K562 (cell line): ENCODE measurements around the gene CNKSR3. TPM values are rescaled to one million over a fixed set of nuclear protein-coding genes. Genes with fewer than 3 reads are reported as not detected.

Experiments
- ATAC-seq: fragments of 200-7000 bp; cut with Tn5 transposase; 3 replicates; pipeline ENCODE4 v1.9.1; 2020; ENCODE audit warnings: moderate library complexity
- BruUV-seq: library from RNA; stranded (reverse); fragments of 400-500 nt; replicated peaks from 2 replicates; lab custom pipeline; 2021; lab: Mats Ljungman, UMichigan
- CTCF ChIA-PET: fragments of 300-600 bp; formaldehyde crosslinking; extraction: SDS; loops from one replicate; lab custom pipeline; 2021; ENCODE audit warnings: low intra/inter-chr PET ratio; lab: Yijun Ruan, JAX
- POLR2A ChIA-PET: fragments of 300-600, 350-650 bp; sonication (Branson Sonifier 250); formaldehyde crosslinking; extraction: SDS; loops from one replicate; lab custom pipeline; 2021; ENCODE audit warnings: antibody characterized with exemption, inconsistent platforms; lab: Yijun Ruan, JAX
- DNase-seq, 4 experiments: peaks; one replicate each; pipeline versions ENCODE4 v3.0.0 to v3.0.0-alpha.2; 2011 to 2018; ENCODE audit warnings: low spot score in 3 of 4, mixed read lengths in 3 of 4; ENCODE audit errors: extremely low read depth in 1 of 4
- FAIRE-seq: peaks from 2 replicates; lab custom pipeline; 2011; peaks lifted over from hg19 to GRCh38; lab: Jason Lieb, UNC
- H2AFZ ChIP-seq: 2 replicates; pipeline ENCODE4 v1.6.0; 2011; ENCODE audit warnings: low read depth, low read length, control low read depth, inconsistent platforms
- H3K27ac ChIP-seq: fragments of 200-600 bp; 3 replicates; pipeline ENCODE4 v1.8.0; 2011; ENCODE audit warnings: low read depth, mild to moderate bottlenecking, control low read depth, inconsistent platforms, low read length, moderate library complexity, mixed read lengths; ENCODE audit errors: extremely low read depth
- H3K27me3 ChIP-seq, 2 experiments: fragments of 300-600 bp in 1 of 2; 2 replicates in 1 of 2; 3 replicates in 1 of 2; pipeline versions ENCODE4 v1.6.0 to v1.8.0; 2011; ENCODE audit warnings: inconsistent platforms in 2 of 2, low read length in 2 of 2, mild to moderate bottlenecking in 1 of 2, mixed read lengths in 1 of 2, moderate library complexity in 1 of 2; ENCODE audit not compliant: control insufficient read depth in 2 of 2, insufficient read depth in 2 of 2
- H3K36me3 ChIP-seq: fragments of 300-600 bp; 3 replicates; pipeline ENCODE4 v1.8.0; 2011; ENCODE audit warnings: mild to moderate bottlenecking, low read length, inconsistent platforms; ENCODE audit not compliant: control insufficient read depth, insufficient read depth
- H3K4me1 ChIP-seq, 2 experiments: fragments of 200-600 bp in 1 of 2; replicated peaks in 1 of 2; 2 replicates in 1 of 2; 3 replicates in 1 of 2; pipeline versions ENCODE4 v1.5.1 to v1.8.0; 2011; ENCODE audit warnings: inconsistent platforms in 2 of 2, low read length in 2 of 2, mild to moderate bottlenecking in 1 of 2, mixed read lengths in 1 of 2, moderate library complexity in 1 of 2; ENCODE audit not compliant: control insufficient read depth in 2 of 2, insufficient read depth in 2 of 2
- H3K4me2 ChIP-seq: 2 replicates; pipeline ENCODE4 v1.6.1; 2011; ENCODE audit warnings: low read length, control low read depth, inconsistent platforms, mixed read lengths; ENCODE audit not compliant: insufficient read depth
- H3K4me3 ChIP-seq: fragments of 200-600 bp; sonication (generic), shearing (Covaris generic); 2 replicates; pipeline ENCODE4 v1.5.1; 2016; ENCODE audit warnings: control low read depth, inconsistent platforms
- H3K79me2 ChIP-seq: fragments of 200-600 bp; 3 replicates; pipeline ENCODE4 v1.8.0; 2011; ENCODE audit warnings: low read length, inconsistent platforms; ENCODE audit not compliant: control insufficient read depth, insufficient read depth
- H3K9ac ChIP-seq, 2 experiments: 2 replicates each; pipeline versions ENCODE4 v1.6.0 to v1.6.1; 2011; ENCODE audit warnings: low read depth in 2 of 2, low read length in 2 of 2, control low read depth in 1 of 2, inconsistent platforms in 1 of 2, mild to moderate bottlenecking in 1 of 2, mixed read lengths in 1 of 2; ENCODE audit not compliant: insufficient read depth in 1 of 2
- H3K9me1 ChIP-seq: one replicate; pipeline ENCODE4 v1.6.0; 2011; ENCODE audit warnings: inconsistent platforms, mild to moderate bottlenecking, low read length, moderate library complexity; ENCODE audit not compliant: control insufficient read depth, insufficient read depth
- H3K9me3 ChIP-seq: replicated peaks from 2 replicates; pipeline ENCODE4 v1.5.1; 2011; ENCODE audit warnings: low read depth, low read length, inconsistent platforms; ENCODE audit not compliant: control insufficient read depth, insufficient read depth
- H4K20me1 ChIP-seq: replicated peaks from 2 replicates; pipeline ENCODE4 v1.6.1; 2011; ENCODE audit warnings: low read length, inconsistent platforms, mixed read lengths; ENCODE audit not compliant: control insufficient read depth, insufficient read depth
- CREB5 ChIP-seq: fragments of 250-450 bp; sonication (Bioruptor Pico); IDR thresholded peaks from 2 replicates; pipeline ENCODE4 v1.5.0; 2020; ENCODE audit warnings: mild to moderate bottlenecking
- DMBX1 ChIP-seq: fragments of 250-450 bp; sonication (Bioruptor Pico); IDR thresholded peaks from 2 replicates; pipeline ENCODE4 v1.8.0; 2022; ENCODE audit warnings: inconsistent platforms, mild to moderate bottlenecking, moderate library complexity, borderline replicate concordance
- SPI1 ChIP-seq: IDR thresholded peaks from 2 replicates; pipeline ENCODE4 v1.6.1; 2011; ENCODE audit warnings: low read depth, low read length, control low read depth, borderline replicate concordance
- TAF7 ChIP-seq: fragments of 450-650 bp; IDR thresholded peaks from 2 replicates; pipeline ENCODE4 v1.6.1; 2016; ENCODE audit warnings: missing genetic modification characterization, missing compliant biosample characterization
- XRCC5 ChIP-seq: fragments of 200-400 bp; formaldehyde crosslinking; IDR thresholded peaks from 2 replicates; pipeline ENCODE4 v1.6.1; 2017; ENCODE audit warnings: low read depth, mild to moderate bottlenecking, low read length
- ZBTB40 ChIP-seq, 2 experiments: fragments of 450-650 bp in 1 of 2; sonication (generic) in 1 of 2; formaldehyde crosslinking in 1 of 2; IDR thresholded peaks; 2 replicates each; pipeline versions ENCODE4 v1.7.1 to v1.9.0; 2016 to 2022; ENCODE audit warnings: inconsistent platforms in 1 of 2, mild to moderate bottlenecking in 1 of 2, missing genetic modification reagents in 1 of 2
- ZHX1 ChIP-seq: fragments of 150-350 bp; conservative IDR thresholded peaks from 2 replicates; pipeline ENCODE4 v1.6.1; 2014; ENCODE audit warnings: low read length
- ZNF282 ChIP-seq: sonication (generic); formaldehyde crosslinking; IDR thresholded peaks from 2 replicates; pipeline ENCODE4 v1.8.1; 2023; ENCODE audit warnings: missing genetic modification reagents
- WGBS: fragments of 100-300 bp; shearing (Covaris generic); methylation state at CpG from one replicate; pipeline ENCODE4 v1.1.6; 2016; ENCODE audit warnings: low coverage, mixed read lengths; ENCODE audit not compliant: insufficient coverage; ENCODE audit errors: missing lambda C conversion rate; 5-methylcytosine and 5-hydroxymethylcytosine counted together
- in situ Hi-C: fragments of 300-500 bp; cut with MboI; formaldehyde crosslinking; loops from 4 replicates; pipeline ENCODE4 v1.15.0; 2018; ENCODE audit warnings: inconsistent platforms, mixed read lengths
- intact Hi-C: fragments of 100-400 bp; cut with micrococcal nuclease; formaldehyde crosslinking; loops from 2 replicates; pipeline ENCODE4 v1.14.2; 2022
- polyA plus RNA-seq, 8 experiments: library from polyadenylated mRNA; depleted of rRNA in 4 of 8; stranded (reverse) in 5 of 8; unstranded in 3 of 8; fragments of >200 nt; fragmentation: Nextera tagmentation in 2 of 8; fragmentation: Illumina TruSeq in 1 of 8; extraction: Ambion mirVana in 2 of 8; extraction: Trizol in 1 of 8; gene quantifications; 2 replicates each; pipeline versions ENCODE4 v1.2.1 to v1.2.3, GENCODE V29; 2011 to 2014; ENCODE audit warnings: inconsistent platforms in 1 of 8, missing spikeins in 1 of 8
- total RNA-seq, 7 experiments: library from RNA; depleted of rRNA in 6 of 7; stranded (reverse); fragments of >200 nt in 6 of 7; fragmentation: Illumina TruSeq in 2 of 7; extraction: Trizol in 2 of 7; gene quantifications; 2 replicates each; pipeline versions ENCODE4 v1.2.1 to v1.2.3, GENCODE V29; 2011 to 2021; ENCODE audit warnings: low replicate concordance in 1 of 7

The CNKSR3 gene
- total and polyA plus RNA-seq, 9 of the 15 experiments (the other 6 are each of a cell fraction or from before 2014, with no cell fraction given), result 4.5 to 29.6 (median 9.5) TPM

GRCh38 chr6:154399097-154399496, 111.4 kb downstream of the CNKSR3 start:
- POLR2A ChIA-PET, result no interaction called here
- H4K20me1 ChIP-seq, result no peaks in the 10 kb centered on the region
- TF ChIP-seq ZNF282 (CRISPR knock-in tag) (no peak), ZHX1 (no peak), XRCC5 (no peak), TAF7 (tag) (no peak), SPI1 (no peak), CREB5 (CRISPR knock-in tag) (no peak), DMBX1 (CRISPR knock-in tag) (no peak), ZBTB40 (IDR thresholded peaks at IDR 0.05) (no peak), ZBTB40 (CRISPR knock-in tag; IDR thresholded peaks at IDR 0.05) (no peak)

More at GRCh38 chr6:154399097-154399496, 111.4 kb downstream of the CNKSR3 start:
- DNase-seq (no peak), FAIRE-seq (no peak), ATAC-seq (no peak)
- intact Hi-C loops, result no loop called here
- Histone ChIP-seq H2AFZ (no peak overlapping the region), H3K9me1 (no peaks in the 10 kb centered on the region), H3K4me1 (no peaks in the 10 kb centered on the region), H3K27me3 (no peaks in the 10 kb centered on the region), H3K4me2 (no peak overlapping the region), H3K79me2 (no peaks in the 10 kb centered on the region), H3K9ac (no peak overlapping the region), H3K9me3 (no peaks in the 10 kb centered on the region), H3K4me3 (no peak overlapping the region), H3K36me3 (peaks cover 23% of the 10 kb centered on the region), H3K27ac (no peak overlapping the region)
- CTCF ChIA-PET, result no interaction called here
- no TSS peak for BruUV-seq
- 93% methylated on average over 5 of the region's 5 CpGs for WGBS
- in situ Hi-C loops, result no loop called here
